PC-3 (cell line): Measurements from ENCODE around the gene ENG. TPM values are rescaled to one million over a fixed set of nuclear protein-coding genes. Genes with fewer than 3 reads are reported as not detected.
"Not testable (repeated sequence)": the region's sequence is repeated elsewhere in the genome, so short reads cannot be mapped to it uniquely, and the experiment has no call there.

Source experiments
- ATAC-seq: fragments of 200-7000 bp; cut with Tn5 transposase; 2 replicates; pipeline ENCODE4 v1.9.1; 2020; ENCODE audit warnings: mild to moderate bottlenecking, moderate library complexity
- BruUV-seq: library from RNA; stranded (reverse); fragments of 400-500 nt; replicated peaks from 2 replicates; lab custom pipeline; 2021; lab: Mats Ljungman, UMichigan
- CTCF ChIA-PET: fragments of 300-600 bp; sonication (Branson Sonifier 250); formaldehyde crosslinking; loops from one replicate; lab custom pipeline; 2022; ENCODE audit warnings: antibody characterized with exemption; lab: Charles Lee
- POLR2A ChIA-PET: fragments of 300-600 bp; sonication (Branson Sonifier 250); formaldehyde crosslinking; loops from one replicate; lab custom pipeline; 2022; ENCODE audit warnings: antibody characterized with exemption; ENCODE audit not compliant: unreplicated experiment; lab: Charles Lee
- DNase-seq: peaks from one replicate; pipeline ENCODE4 v3.0.0-alpha.2; 2015
- H2AFZ ChIP-seq: fragments of 300-600 bp; sonication (generic); 2 replicates; pipeline ENCODE4 v1.6.0; 2016; ENCODE audit warnings: antibody characterized with exemption, low read length
- H3F3A ChIP-seq: fragments of 300-600 bp; sonication (generic); one replicate; pipeline ENCODE4 v1.6.0; 2017; ENCODE audit warnings: antibody characterized with exemption, low read length, control low read depth, mild to moderate bottlenecking; ENCODE audit not compliant: unreplicated experiment
- H3K27ac ChIP-seq: fragments of 300-600 bp; sonication (generic); 2 replicates; pipeline ENCODE4 v1.5.1; 2016; ENCODE audit warnings: mild to moderate bottlenecking, low read length
- H3K27me3 ChIP-seq: fragments of 300-600 bp; sonication (generic); 2 replicates; pipeline ENCODE4 v1.6.1; 2016; ENCODE audit warnings: low read length, mixed read lengths
- H3K36me3 ChIP-seq: fragments of 300-600 bp; sonication (generic); 2 replicates; pipeline ENCODE4 v1.6.1; 2016; ENCODE audit warnings: low read depth, mixed run types, low read length, mixed read lengths
- H3K4me1 ChIP-seq: fragments of 300-600 bp; sonication (generic); 2 replicates; pipeline ENCODE4 v1.5.1; 2016; ENCODE audit warnings: low read length; ENCODE audit not compliant: insufficient read depth
- H3K4me2 ChIP-seq: fragments of 300-600 bp; sonication (generic); 2 replicates; pipeline ENCODE4 v1.6.0; 2016; ENCODE audit warnings: low read length
- H3K4me3 ChIP-seq: fragments of 300-600 bp; sonication (generic); 2 replicates; pipeline ENCODE4 v1.5.1; 2016; ENCODE audit warnings: mild to moderate bottlenecking, low read length, mixed read lengths
- H3K79me2 ChIP-seq: fragments of 300-600 bp; sonication (generic); 2 replicates; pipeline ENCODE4 v1.6.1; 2017; ENCODE audit warnings: low read length, mixed read lengths
- H3K9ac ChIP-seq: fragments of 300-600 bp; sonication (generic); 2 replicates; pipeline ENCODE4 v1.6.0; 2016; ENCODE audit warnings: mild to moderate bottlenecking, low read length
- H3K9me2 ChIP-seq: fragments of 300-600 bp; sonication (generic); replicated peaks from 2 replicates; pipeline ENCODE4 v1.6.1; 2016; ENCODE audit warnings: mixed run types, low read length, mixed read lengths
- H3K9me3 ChIP-seq: fragments of 300-600 bp; sonication (generic); 2 replicates; pipeline ENCODE4 v1.6.1; 2016; ENCODE audit warnings: low read length, mixed read lengths
- H4K20me1 ChIP-seq: fragments of 300-600 bp; sonication (generic); 2 replicates; pipeline ENCODE4 v1.6.1; 2016; ENCODE audit warnings: low read length, mixed read lengths
- EZH2 ChIP-seq: fragments of 300-600 bp; sonication (generic); IDR thresholded peaks from one replicate; pipeline ENCODE4 v1.6.1; 2017; ENCODE audit warnings: antibody characterized with exemption, mild to moderate bottlenecking, low read length; ENCODE audit not compliant: unreplicated experiment
- EZH2phosphoT487 ChIP-seq: fragments of 300-600 bp; sonication (generic); IDR thresholded peaks from 2 replicates; pipeline ENCODE4 v1.6.1; 2018; ENCODE audit warnings: mild to moderate bottlenecking, antibody characterized with exemption, low read length, borderline replicate concordance
- intact Hi-C: fragments of 100-400 bp; cut with micrococcal nuclease; formaldehyde crosslinking; loops from 2 replicates; pipeline ENCODE4 v1.9.0; 2023
- total RNA-seq: library from RNA; depleted of rRNA; stranded (reverse); fragments of >200 nt; gene quantifications from 2 replicates; pipeline ENCODE4 v1.2.3, GENCODE V29; 2014
- TF ChIP-seq, protein P1 (sequence below): fragments of 300-600 bp; sonication (generic); conservative IDR thresholded peaks from 2 replicates; pipeline ENCODE4 v1.5.1; 2017; ENCODE audit warnings: antibody characterized with exemption, low read depth, mild to moderate bottlenecking, low read length

Gene ENG
- total RNA-seq, 1 experiment from 2014 or later: 1.1 TPM

GRCh38 chr9:127884976-127885490 is 30.6 kb upstream of the ENG start:
- Histone ChIP-seq H3K36me3 (no peaks in the 10 kb centered on the region), H3K4me3 (no peak overlapping the region), H3K9me2 (no peaks in the 10 kb centered on the region), H4K20me1 (no peaks in the 10 kb centered on the region), H3K4me2 (no peak overlapping the region), H3F3A (no peaks in the 10 kb centered on the region), H3K79me2 (no peaks in the 10 kb centered on the region), H2AFZ (no peak overlapping the region), H3K4me1 (no peaks in the 10 kb centered on the region), H3K9me3 (no peaks in the 10 kb centered on the region), H3K27ac (no peak overlapping the region), H3K27me3 (no peaks in the 10 kb centered on the region), H3K9ac (no peak overlapping the region)
- TF ChIP-seq EZH2 (no peak), EZH2phosphoT487 (no peak)
- TF ChIP-seq, protein P1, sequence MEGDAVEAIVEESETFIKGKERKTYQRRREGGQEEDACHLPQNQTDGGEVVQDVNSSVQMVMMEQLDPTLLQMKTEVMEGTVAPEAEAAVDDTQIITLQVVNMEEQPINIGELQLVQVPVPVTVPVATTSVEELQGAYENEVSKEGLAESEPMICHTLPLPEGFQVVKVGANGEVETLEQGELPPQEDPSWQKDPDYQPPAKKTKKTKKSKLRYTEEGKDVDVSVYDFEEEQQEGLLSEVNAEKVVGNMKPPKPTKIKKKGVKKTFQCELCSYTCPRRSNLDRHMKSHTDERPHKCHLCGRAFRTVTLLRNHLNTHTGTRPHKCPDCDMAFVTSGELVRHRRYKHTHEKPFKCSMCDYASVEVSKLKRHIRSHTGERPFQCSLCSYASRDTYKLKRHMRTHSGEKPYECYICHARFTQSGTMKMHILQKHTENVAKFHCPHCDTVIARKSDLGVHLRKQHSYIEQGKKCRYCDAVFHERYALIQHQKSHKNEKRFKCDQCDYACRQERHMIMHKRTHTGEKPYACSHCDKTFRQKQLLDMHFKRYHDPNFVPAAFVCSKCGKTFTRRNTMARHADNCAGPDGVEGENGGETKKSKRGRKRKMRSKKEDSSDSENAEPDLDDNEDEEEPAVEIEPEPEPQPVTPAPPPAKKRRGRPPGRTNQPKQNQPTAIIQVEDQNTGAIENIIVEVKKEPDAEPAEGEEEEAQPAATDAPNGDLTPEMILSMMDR: no peak
- no TSS peak for BruUV-seq
- ATAC-seq (no peak), DNase-seq (no peak)
- POLR2A ChIA-PET: no interaction called here
- intact Hi-C loops: no loop called here
- CTCF ChIA-PET: no interaction called here

- ATAC-seq: no peak
- Histone ChIP-seq H3K9ac (no peak overlapping the region), H3K79me2 (no peaks in the 10 kb centered on the region), H2AFZ (no peak overlapping the region), H3K9me2 (no peaks in the 10 kb centered on the region), H3K4me1 (no peaks in the 10 kb centered on the region), H3K4me2 (no peak overlapping the region), H3K27ac (no peak overlapping the region), H4K20me1 (no peaks in the 10 kb centered on the region), H3F3A (no peaks in the 10 kb centered on the region), H3K36me3 (no peaks in the 10 kb centered on the region), H3K27me3 (no peaks in the 10 kb centered on the region), H3K9me3 (no peaks in the 10 kb centered on the region), H3K4me3 (no peak overlapping the region)
- no TSS peak for BruUV-seq
- DNase-seq: no peak
- CTCF ChIA-PET: no interaction called here
- no peak for TF ChIP-seq EZH2phosphoT487
- TF ChIP-seq, protein P1: no peak
- no peak for TF ChIP-seq EZH2
- intact Hi-C loops: no loop called here
- POLR2A ChIA-PET: no interaction called here
Observed at GRCh38 chr9:127884427-127884911, 30.0 kb upstream of the ENG start.

GRCh38 chr9:127883959-127884358 is 29.5 kb upstream of the ENG start:
- H4K20me1 ChIP-seq: no peaks in the 10 kb centered on the region
- TF ChIP-seq, protein P1: no peak
- TF ChIP-seq EZH2phosphoT487: no peak
- no peak for TF ChIP-seq EZH2
- H3K9ac ChIP-seq: no peak overlapping the region
- H3K27me3 ChIP-seq: no peaks in the 10 kb centered on the region
- H3K27ac ChIP-seq: no peak overlapping the region
- no peaks in the 10 kb centered on the region for H3K79me2 ChIP-seq
- BruUV-seq: no TSS peak
- H3K36me3 ChIP-seq: no peaks in the 10 kb centered on the region
- ATAC-seq (no peak), DNase-seq (no peak)
- no peaks in the 10 kb centered on the region for H3K4me1 ChIP-seq
- no peak overlapping the region for H3K4me3 ChIP-seq
- no peaks in the 10 kb centered on the region for H3K9me2 ChIP-seq
- POLR2A ChIA-PET: no interaction called here
- no peaks in the 10 kb centered on the region for H3K9me3 ChIP-seq
- no peaks in the 10 kb centered on the region for H3F3A ChIP-seq
- H3K4me2 ChIP-seq: no peak overlapping the region
- no peak overlapping the region for H2AFZ ChIP-seq
- CTCF ChIA-PET: no interaction called here
- intact Hi-C loops: no loop called here

- BruUV-seq, intact Hi-C loops, H3K27me3 ChIP-seq, H3K4me1 ChIP-seq, H3K9ac ChIP-seq, H3K79me2 ChIP-seq, H3F3A ChIP-seq, ATAC-seq, H3K9me2 ChIP-seq, H4K20me1 ChIP-seq, H3K9me3 ChIP-seq, H3K4me2 ChIP-seq, H2AFZ ChIP-seq, H3K4me3 ChIP-seq, CTCF ChIA-PET, POLR2A ChIA-PET, DNase-seq, H3K36me3 ChIP-seq, H3K27ac ChIP-seq: not testable (repeated sequence)
Observed at GRCh38 chr9:127881715-127882114, 27.3 kb upstream of the ENG start.
